Loucy (cell line): ENCODE data around the gene MRPS15.

ENCODE experiments used
- CTCF ChIP-seq: fragments of 200-600 bp; sonication (generic); conservative IDR thresholded peaks from 2 replicates; pipeline ENCODE4 v1.5.1; 2014; ENCODE audit warnings: mild to moderate bottlenecking, antibody characterized with exemption, low read length
- EZH2phosphoT487 ChIP-seq: fragments of 200-600 bp; IDR thresholded peaks from 2 replicates; pipeline ENCODE4 v1.6.1; 2018; ENCODE audit warnings: antibody characterized with exemption, mild to moderate bottlenecking, moderate library complexity, borderline replicate concordance

GRCh38 chr1:36467027-36467410, 2.8 kb upstream of the MRPS15 start:
- no peak for TF ChIP-seq CTCF
- TF ChIP-seq EZH2phosphoT487, result no peak
